Glutamatergic neuron (in vitro differentiated cells): ENCODE data around the gene AGPS. TPM values are rescaled to one million over a fixed set of nuclear protein-coding genes. Genes with fewer than 3 reads are reported as not detected.

Source experiments
- DNase-seq: peaks from one replicate; pipeline ENCODE4 v3.0.0; 2022
- H3K27ac Mint-ChIP-seq: one replicate; pipeline ENCODE4 v1.8.0; 2020; ENCODE audit warnings: mild to moderate bottlenecking, mixed read lengths, inconsistent platforms; ENCODE audit not compliant: unreplicated experiment
- H3K27me3 Mint-ChIP-seq: one replicate; pipeline ENCODE4 v1.8.0; 2020; ENCODE audit warnings: mild to moderate bottlenecking, moderate library complexity, mixed read lengths, inconsistent platforms; ENCODE audit not compliant: unreplicated experiment
- H3K36me3 Mint-ChIP-seq: one replicate; pipeline ENCODE4 v1.8.0; 2020; ENCODE audit warnings: mild to moderate bottlenecking, mixed read lengths, inconsistent platforms; ENCODE audit not compliant: unreplicated experiment
- H3K4me1 Mint-ChIP-seq: one replicate; pipeline ENCODE4 v1.8.0; 2020; ENCODE audit warnings: mild to moderate bottlenecking, low read depth, mixed read lengths, inconsistent platforms; ENCODE audit not compliant: unreplicated experiment
- H3K4me3 Mint-ChIP-seq: one replicate; pipeline ENCODE4 v1.8.0; 2020; ENCODE audit warnings: mild to moderate bottlenecking, mixed read lengths, inconsistent platforms; ENCODE audit not compliant: unreplicated experiment
- H3K9me3 Mint-ChIP-seq: one replicate; pipeline ENCODE4 v1.8.0; 2020; ENCODE audit warnings: mild to moderate bottlenecking, moderate library complexity, mixed read lengths, inconsistent platforms; ENCODE audit not compliant: unreplicated experiment
- total RNA-seq: library from RNA; stranded (reverse); fragmentation: NEBNext Ultra II Directional; extraction: Animal tissue kit (Norgen Biotek cat#: 25700); gene quantifications from one replicate; pipeline ENCODE4 v1.2.1, GENCODE V29; 2021; ENCODE audit not compliant: unreplicated experiment
- TF ChIP-seq, protein P1 (sequence below): fragments of 200-600 bp; sonication (generic); IDR thresholded peaks from one replicate; pipeline ENCODE4 v1.5.0; 2021; ENCODE audit not compliant: partially characterized antibody, unreplicated experiment

AGPS gene
- total RNA-seq, 1 donor from 2014 or later = 50.8 TPM

GRCh38 chr2:177585234-177585863 lies 192.8 kb downstream of the AGPS start:
- peaks cover 15% of the 10 kb centered on the region for H3K4me1 Mint-ChIP-seq
- H3K27me3 Mint-ChIP-seq = peaks cover 7% of the 10 kb centered on the region
- H3K27ac Mint-ChIP-seq = peak overlapping the region; percentile 95
- no peaks in the 10 kb centered on the region for H3K36me3 Mint-ChIP-seq
- peak; percentile 33 for DNase-seq
- H3K4me3 Mint-ChIP-seq = peak overlapping the region; percentile 43
- TF ChIP-seq, protein P1, sequence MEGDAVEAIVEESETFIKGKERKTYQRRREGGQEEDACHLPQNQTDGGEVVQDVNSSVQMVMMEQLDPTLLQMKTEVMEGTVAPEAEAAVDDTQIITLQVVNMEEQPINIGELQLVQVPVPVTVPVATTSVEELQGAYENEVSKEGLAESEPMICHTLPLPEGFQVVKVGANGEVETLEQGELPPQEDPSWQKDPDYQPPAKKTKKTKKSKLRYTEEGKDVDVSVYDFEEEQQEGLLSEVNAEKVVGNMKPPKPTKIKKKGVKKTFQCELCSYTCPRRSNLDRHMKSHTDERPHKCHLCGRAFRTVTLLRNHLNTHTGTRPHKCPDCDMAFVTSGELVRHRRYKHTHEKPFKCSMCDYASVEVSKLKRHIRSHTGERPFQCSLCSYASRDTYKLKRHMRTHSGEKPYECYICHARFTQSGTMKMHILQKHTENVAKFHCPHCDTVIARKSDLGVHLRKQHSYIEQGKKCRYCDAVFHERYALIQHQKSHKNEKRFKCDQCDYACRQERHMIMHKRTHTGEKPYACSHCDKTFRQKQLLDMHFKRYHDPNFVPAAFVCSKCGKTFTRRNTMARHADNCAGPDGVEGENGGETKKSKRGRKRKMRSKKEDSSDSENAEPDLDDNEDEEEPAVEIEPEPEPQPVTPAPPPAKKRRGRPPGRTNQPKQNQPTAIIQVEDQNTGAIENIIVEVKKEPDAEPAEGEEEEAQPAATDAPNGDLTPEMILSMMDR = no peak
- H3K9me3 Mint-ChIP-seq = peaks cover 3% of the 10 kb centered on the region

- TF ChIP-seq, protein P1 = no peak
- Mint-ChIP-seq H3K9me3 (peaks cover 3% of the 10 kb centered on the region), H3K27me3 (peaks cover 7% of the 10 kb centered on the region), H3K4me1 (peaks cover 15% of the 10 kb centered on the region), H3K27ac (peak overlapping the region; percentile 95), H3K4me3 (no peak overlapping the region), H3K36me3 (no peaks in the 10 kb centered on the region)
- DNase-seq = no peak
Measured at GRCh38 chr2:177586154-177586553, 193.6 kb downstream of the AGPS start.

DNA sequence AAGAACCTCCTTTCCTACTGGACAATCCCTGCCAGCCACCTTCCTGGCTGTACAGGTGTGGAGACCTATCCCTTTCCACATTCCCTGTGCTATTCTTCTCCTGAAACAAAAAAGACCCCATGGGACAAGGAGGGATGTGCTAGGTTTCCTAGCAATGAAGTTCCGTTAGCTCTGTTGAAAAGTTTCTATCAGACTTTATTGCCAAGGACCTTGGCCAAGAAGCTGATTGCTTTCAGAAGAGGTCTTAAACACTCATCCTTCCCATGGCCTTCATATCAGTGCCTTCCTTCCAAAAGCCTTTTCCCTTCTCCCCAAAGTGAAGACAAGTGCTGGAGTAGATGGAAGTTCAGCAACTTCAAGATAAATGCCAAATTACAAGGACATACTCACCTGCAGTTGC lies 194.8 kb downstream of the AGPS start:
- peaks cover 3% of the 10 kb centered on the region for H3K9me3 Mint-ChIP-seq
- H3K27ac Mint-ChIP-seq = no peak overlapping the region
- no peaks in the 10 kb centered on the region for H3K36me3 Mint-ChIP-seq
- peaks cover 15% of the 10 kb centered on the region for H3K4me1 Mint-ChIP-seq
- no peak for DNase-seq
- TF ChIP-seq, protein P1 = no peak
- peaks cover 7% of the 10 kb centered on the region for H3K27me3 Mint-ChIP-seq
- H3K4me3 Mint-ChIP-seq = no peak overlapping the region

GRCh38 chr2:177588671-177589070 lies 196.1 kb downstream of the AGPS start:
- Mint-ChIP-seq H3K27ac (no peak overlapping the region), H3K4me1 (peaks cover 20% of the 10 kb centered on the region), H3K36me3 (no peaks in the 10 kb centered on the region), H3K9me3 (peaks cover 3% of the 10 kb centered on the region), H3K4me3 (no peak overlapping the region), H3K27me3 (peaks cover 8% of the 10 kb centered on the region)
- TF ChIP-seq, protein P1 = no peak
- DNase-seq = no peak

DNA sequence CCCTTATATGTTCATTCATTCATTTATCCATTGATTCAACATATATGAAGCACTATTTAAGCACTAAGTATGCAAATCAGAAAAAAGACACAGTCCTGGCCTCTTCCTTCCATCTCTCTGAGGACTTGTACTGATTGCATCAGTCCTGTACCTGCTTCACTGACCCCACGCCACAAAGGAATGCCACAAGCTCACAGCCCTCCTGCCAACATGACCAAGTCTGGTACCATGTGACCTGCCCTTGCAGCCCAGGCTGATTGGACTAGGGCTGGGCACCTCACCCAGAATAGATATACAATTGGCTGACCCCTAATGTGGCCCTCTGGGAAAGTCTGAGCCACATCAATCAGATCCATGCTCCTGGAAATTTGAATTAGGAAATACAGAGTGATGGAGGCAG lies 196.6 kb downstream of the AGPS start:
- DNase-seq = no peak
- Mint-ChIP-seq H3K27me3 (peaks cover 8% of the 10 kb centered on the region), H3K9me3 (peaks cover 3% of the 10 kb centered on the region), H3K27ac (no peak overlapping the region), H3K4me3 (no peak overlapping the region), H3K36me3 (no peaks in the 10 kb centered on the region), H3K4me1 (peaks cover 20% of the 10 kb centered on the region)
- TF ChIP-seq, protein P1 = no peak
